GM13976 (cell line): ENCODE results near the gene TNS2.

Experiments
- DNase-seq: peaks from one replicate; pipeline ENCODE4 v3.0.0; 2012; ENCODE audit warnings: low spot score
- CTCF ChIP-seq: IDR thresholded peaks from 2 replicates; pipeline ENCODE4 v1.5.1; 2012; ENCODE audit warnings: borderline replicate concordance, mild to moderate bottlenecking; ENCODE audit not compliant: insufficient read depth; ENCODE audit errors: extremely low read depth, missing control alignments, control extremely low read depth
- in situ Hi-C: fragments of 300-500 bp; cut with MboI; formaldehyde crosslinking; loops from one replicate; pipeline ENCODE4 v1.12.0; 2022; ENCODE audit warnings: low sequenced_read_pairs, mixed read lengths, inconsistent platforms; ENCODE audit not compliant: unreplicated experiment

The TNS2 gene

GRCh38 chr12:53067993-53068770, 18.3 kb downstream of the TNS2 start:
- in situ Hi-C loops, result no loop called here
- no peak for TF ChIP-seq CTCF
- no peak for DNase-seq

- no peak for DNase-seq
- in situ Hi-C loops, result no loop called here
- TF ChIP-seq CTCF, result no peak
These were observed 19.1 kb downstream of the TNS2 start for GRCh38 chr12:53068811-53069585.

DNA sequence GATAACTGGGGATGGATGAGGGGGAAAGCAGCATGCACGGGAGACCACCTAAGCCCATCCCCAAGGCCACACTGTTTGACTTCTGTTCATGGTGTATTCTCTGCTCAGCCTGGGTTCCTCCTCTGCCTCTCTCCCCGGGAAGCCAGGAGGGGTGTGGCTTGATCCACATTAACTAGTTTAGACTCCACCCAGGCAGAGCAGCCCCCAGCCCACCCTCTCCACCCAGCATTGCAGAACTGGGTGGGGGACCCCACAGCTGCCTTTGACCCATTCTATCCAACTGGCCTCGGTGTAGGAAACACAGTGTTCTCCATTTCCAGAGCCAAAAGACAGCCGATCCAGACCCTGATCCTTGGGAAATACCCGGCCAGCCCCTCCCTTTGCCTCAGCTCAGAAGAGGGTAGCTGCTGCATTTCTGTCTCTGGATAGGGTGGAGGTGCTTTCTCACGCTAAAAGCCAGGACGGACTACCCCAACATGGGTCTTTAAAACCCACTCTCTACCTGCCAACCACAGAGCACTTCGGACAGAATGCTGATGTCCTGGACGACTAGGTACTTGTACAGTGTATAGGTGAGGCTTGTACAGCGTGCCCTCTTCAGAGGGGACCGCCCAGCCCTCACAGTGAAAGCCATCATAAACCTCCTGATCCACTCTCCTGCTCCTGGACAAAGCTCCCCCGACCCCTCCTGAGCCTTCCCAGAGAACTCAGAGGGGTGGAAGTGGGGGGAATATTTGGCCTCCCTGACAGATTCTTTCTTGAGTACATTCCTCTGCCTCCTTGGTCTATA, 20.0 kb downstream of the TNS2 start:
- no peak for TF ChIP-seq CTCF
- in situ Hi-C loops, result no loop called here
- DNase-seq, result no peak

GRCh38 chr12:53070877-53071492, 21.1 kb downstream of the TNS2 start:
- in situ Hi-C loops, result no loop called here
- DNase-seq, result no peak
- TF ChIP-seq CTCF, result no peak

- in situ Hi-C loops, result no loop called here
- no peak for TF ChIP-seq CTCF
- DNase-seq, result no peak
These were observed 22.0 kb downstream of the TNS2 start for GRCh38 chr12:53071591-53072551.
